Motor neuron (in vitro differentiated cells): Measurements from ENCODE around the gene KPNA3. TPM values are rescaled to one million over a fixed set of nuclear protein-coding genes. Genes with fewer than 3 reads are reported as not detected.

ENCODE experiments used
- ATAC-seq, 8 experiments: fragments of 200-7000 bp; cut with Tn5 transposase; replicated peaks in 6 of 8; 2 replicates each; pipeline ENCODE4 v1.8.0; 2021; ENCODE audit warnings: mild to moderate bottlenecking in 8 of 8, moderate library complexity in 8 of 8
- H3K27ac ChIP-seq, 2 donors: fragments of 250-450 bp; sonication (Bioruptor Pico); 2 replicates each; pipeline ENCODE4 v1.9.0; 2021; ENCODE audit warnings: antibody characterized with exemption in 2 of 2, mild to moderate bottlenecking in 2 of 2, moderate library complexity in 1 of 2
- H3K4me1 ChIP-seq, 2 donors: fragments of 250-450 bp; sonication (Bioruptor Pico); replicated peaks in 1 of 2; 2 replicates each; pipeline ENCODE4 v1.6.1; 2021; ENCODE audit warnings: antibody characterized with exemption in 2 of 2, mild to moderate bottlenecking in 2 of 2, moderate library complexity in 1 of 2
- H3K4me3 ChIP-seq, 5 donors: fragments of 250-450 bp; sonication (Bioruptor Pico); 2 replicates each; pipeline ENCODE4 v1.9.0; 2021; ENCODE audit warnings: antibody characterized with exemption in 5 of 5, mild to moderate bottlenecking in 5 of 5, moderate library complexity in 4 of 5
- WGBS, 10 experiments: fragments of 450-650 bp; shearing (Covaris generic); methylation state at CpG; one replicate each; pipeline ENCODE4 v1.0.0; 2022; 5-methylcytosine and 5-hydroxymethylcytosine counted together
- in situ Hi-C, 9 experiments: fragments of 400-800 bp; cut with MboI; loops; one replicate each; pipeline ENCODE4 v1.15.0; 2021; ENCODE audit warnings: low sequenced_read_pairs in 9 of 9, low pct_unique_long_range_greater_than_20kb in 2 of 9; ENCODE audit not compliant: unreplicated experiment in 9 of 9
- total RNA-seq, 8 experiments: library from RNA; unstranded; fragments of 300-600 nt; gene quantifications; 2 replicates each; pipeline versions ENCODE4 v1.2.3 to v1.2.4, GENCODE V29; 2022

Gene KPNA3
- total RNA-seq, 8 experiments from 2014 or later, result 17.7 to 39.8 (median 33.6) TPM

DNA sequence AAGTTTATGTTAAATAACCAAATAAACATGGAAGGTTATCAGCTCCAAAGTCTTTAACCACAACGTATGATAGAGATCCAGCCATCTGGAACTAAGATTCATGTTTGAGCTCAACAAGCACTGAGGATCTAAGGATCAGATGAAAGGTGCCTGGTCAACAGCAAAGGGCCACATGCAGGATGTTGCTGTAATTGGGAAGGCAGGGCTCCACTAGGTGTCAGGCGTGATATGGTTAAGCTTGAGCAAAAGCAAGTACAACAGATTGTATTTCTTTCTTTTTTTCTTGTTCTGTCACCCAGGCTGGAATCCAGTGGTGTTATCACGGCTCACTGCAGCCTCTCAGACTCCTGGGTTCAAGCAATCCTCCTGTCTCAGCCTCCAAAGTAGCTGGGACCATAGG is 113.2 kb downstream of the KPNA3 start:
- WGBS, 10 experiments, result 67 to 100% (median 89%) methylated on average over 1 to 3 of the region's 3 CpGs
- Histone ChIP-seq H3K4me1 (peaks cover 4 to 6% of the 10 kb centered on the region in 2 donors), H3K27ac (no peak overlapping the region), H3K4me3 (no peak overlapping the region)
- in situ Hi-C loops, result loop anchor here in 1 of 9 experiments (10.0 kb wide), 1 partner anchor 166 kb away; no protein-coding TSS in a partner anchor
- no peak for ATAC-seq

DNA sequence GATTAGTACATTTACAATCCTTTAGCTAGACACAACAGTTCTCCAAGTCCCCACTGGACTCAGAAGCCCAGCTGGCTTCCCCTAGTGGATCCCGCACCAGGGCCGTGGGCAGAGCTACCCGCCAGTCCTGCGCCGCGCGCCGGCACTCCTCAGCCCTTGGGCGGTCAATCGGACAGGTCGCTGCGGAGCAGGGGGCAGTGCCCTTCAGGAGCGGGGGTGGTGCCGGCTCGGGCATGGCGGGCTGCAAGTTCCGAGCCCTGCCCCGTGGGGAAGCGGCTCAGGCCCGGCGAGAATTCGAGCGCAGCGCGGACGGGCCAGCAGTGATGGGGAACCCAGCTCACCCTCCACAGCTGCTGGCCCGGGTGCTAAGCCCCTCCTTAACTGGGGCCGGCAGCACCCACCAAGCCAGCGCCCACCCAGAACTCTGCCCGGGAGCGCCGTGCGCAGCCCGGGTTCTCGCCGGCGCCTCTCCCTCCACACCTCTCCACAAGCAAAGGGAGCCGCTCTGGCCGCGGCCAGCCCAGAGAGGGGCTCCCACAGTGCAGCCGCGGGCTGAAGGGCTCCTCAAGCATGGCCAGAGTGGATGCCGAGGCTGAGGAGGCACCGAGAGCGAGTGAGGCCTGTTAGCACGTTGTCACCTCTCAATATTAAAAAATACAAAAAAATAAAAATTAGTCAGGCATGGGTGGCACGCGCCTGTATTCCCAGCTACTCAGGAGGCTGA is 114.1 kb downstream of the KPNA3 start:
- Histone ChIP-seq H3K4me1 (peaks cover 4 to 6% of the 10 kb centered on the region in 2 donors), H3K4me3 (no peak overlapping the region), H3K27ac (no peak overlapping the region)
- 93 to 100% (median 100%) methylated on average over 2 to 15 of the region's 48 CpGs; no CpG with 5 or more reads in 7 of the 10 experiments for WGBS, 10 experiments
- in situ Hi-C loops, result loop anchor here in 1 of 9 experiments (10.0 kb wide), 1 partner anchor 166 kb away; no protein-coding TSS in a partner anchor
- ATAC-seq, result no peak

DNA sequence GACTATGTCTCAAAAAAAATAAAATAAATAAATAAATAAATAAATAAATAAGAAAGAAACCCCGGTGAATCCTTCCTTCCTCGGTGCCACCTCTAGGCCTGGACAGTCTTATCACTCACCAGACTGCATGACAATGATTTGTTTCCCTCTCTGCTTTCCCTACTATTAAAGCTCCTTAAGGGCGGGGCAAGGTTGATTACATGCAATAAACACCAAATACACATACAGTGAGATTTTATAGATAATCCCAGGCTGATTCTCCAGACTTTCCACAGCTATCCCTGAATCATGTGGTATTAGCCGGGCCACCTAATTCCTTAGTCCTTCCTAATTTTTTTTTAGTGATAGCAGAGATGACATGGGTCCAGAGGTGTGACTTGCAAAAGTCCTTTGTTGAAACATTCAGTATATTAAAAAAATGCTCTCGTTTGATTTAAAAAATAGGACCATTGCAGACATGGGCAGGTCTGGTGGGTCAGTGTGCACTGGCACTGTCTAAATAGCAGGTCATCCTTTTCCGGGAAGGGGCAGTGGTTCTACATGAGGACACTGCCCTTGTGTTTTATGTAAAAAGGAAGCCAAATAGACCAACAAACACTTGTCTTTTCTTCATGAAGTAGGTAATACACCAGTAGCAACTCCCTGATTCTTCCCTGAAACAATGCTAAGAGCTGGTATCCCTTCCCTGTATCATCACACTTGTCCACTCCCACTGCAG is 115.7 kb downstream of the KPNA3 start:
- 80 to 97% (median 90%) methylated on average over 2 to 5 of the region's 6 CpGs; no CpG with 5 or more reads in 5 of the 10 experiments for WGBS, 10 experiments
- H3K4me3 ChIP-seq, result no peak overlapping the region
- in situ Hi-C loops, result loop anchor here in 1 of 9 experiments (10.0 kb wide), 1 partner anchor 168 kb away; no protein-coding TSS in a partner anchor
- H3K4me1 ChIP-seq, result peaks cover 4 to 5% of the 10 kb centered on the region in 2 donors
- ATAC-seq, result no peak
- no peak overlapping the region for H3K27ac ChIP-seq

DNA sequence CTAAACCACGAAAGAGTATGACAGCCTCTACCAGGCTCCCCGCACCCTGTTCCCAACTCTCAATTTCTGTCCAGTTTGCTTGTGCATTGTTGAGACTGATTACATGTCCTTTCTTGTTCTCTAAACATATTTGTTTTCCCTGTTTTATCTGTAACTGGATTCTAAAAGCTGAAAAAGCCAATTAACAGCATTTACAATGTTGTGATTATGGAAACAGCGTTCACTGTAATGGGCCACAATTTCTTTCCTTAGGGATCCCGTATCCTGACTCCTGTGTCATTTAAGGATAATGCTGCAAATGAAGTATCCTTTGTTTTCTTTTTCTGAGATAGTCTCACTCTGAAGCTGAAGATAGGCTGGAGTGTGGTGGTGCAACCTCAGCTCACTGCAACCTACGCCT is 121.7 kb downstream of the KPNA3 start:
- ATAC-seq, result peak in 1 of 8 experiments; percentile 17
- in situ Hi-C loops, result loop anchor here in 4 of 9 experiments (10.0 to 25.0 kb wide), 2 partner anchors 166 to 174 kb away; no protein-coding TSS in a partner anchor

DNA sequence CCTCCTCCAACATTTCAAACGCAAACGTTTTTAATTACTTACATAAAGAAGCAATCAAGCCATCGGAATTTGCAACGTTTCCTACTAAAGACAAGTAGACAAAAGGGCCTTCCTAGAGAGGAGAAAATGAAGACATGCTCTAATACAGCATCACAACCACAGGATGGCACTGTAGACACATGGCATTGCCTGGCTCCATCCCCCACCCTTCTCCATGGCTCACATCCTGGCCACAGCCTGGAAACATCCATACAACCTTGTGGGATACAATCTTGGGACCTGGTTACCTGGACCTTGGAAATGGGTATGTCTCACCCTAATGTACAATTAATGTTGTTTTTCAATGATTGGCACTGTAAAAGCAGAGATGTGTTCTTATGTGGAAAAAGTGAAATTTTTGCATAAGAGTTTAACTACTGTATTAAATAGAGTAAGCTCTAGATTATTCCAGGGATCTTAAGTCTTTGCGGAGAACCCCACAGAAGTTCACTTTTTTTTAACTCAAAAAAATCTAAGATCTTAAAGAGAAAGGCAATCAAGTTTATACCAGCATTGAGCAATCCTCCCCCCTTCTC is 122.7 kb downstream of the KPNA3 start:
- WGBS, 10 experiments, result 23 to 80% (median 61%) methylated on average over 1 to 5 of the region's 5 CpGs; no CpG with 5 or more reads in 1 of the 10 experiments
- H3K4me3 ChIP-seq, result no peak overlapping the region
- H3K27ac ChIP-seq, result no peak overlapping the region
- in situ Hi-C loops, result loop anchor here in 4 of 9 experiments (10.0 to 25.0 kb wide), 2 partner anchors 167 to 175 kb away; no protein-coding TSS in a partner anchor
- ATAC-seq, result peak; percentile 83 to 100 (median 99)
- H3K4me1 ChIP-seq, result peaks cover 0 to 11% of the 10 kb centered on the region in 2 donors

More for the DNA sequence above, 121.7 kb downstream of the KPNA3 start:
- H3K4me1 ChIP-seq, result peaks cover 0 to 11% of the 10 kb centered on the region in 2 donors
- no peak overlapping the region for H3K27ac ChIP-seq
- H3K4me3 ChIP-seq, result no peak overlapping the region
- WGBS, 10 experiments, result 80 to 100% (median 94%) methylated on average over 1 to 5 of the region's 5 CpGs

DNA sequence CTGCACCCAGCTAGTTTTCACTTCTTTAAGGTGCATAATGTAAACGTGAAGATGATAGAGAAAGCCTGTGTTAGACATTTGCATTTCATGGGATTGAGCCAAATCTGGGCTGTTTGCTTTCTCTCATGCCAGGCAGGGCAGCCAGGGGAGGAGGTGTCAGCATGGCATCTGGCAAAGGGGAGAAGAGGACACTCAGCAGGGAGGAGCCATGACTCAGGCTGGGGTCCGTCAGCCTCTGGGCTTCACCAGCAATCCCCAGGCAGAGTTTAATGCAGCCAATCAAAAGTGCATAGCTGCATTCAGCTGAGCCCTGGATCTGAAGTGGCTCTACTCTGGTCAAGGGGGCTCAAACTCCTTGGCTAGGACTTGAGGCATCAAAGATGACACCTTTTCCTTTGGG is 124.7 kb downstream of the KPNA3 start:
- in situ Hi-C loops, result loop anchor here in 3 of 9 experiments (25.0 kb wide), 1 partner anchor 170 kb away; no protein-coding TSS in a partner anchor
- Histone ChIP-seq H3K27ac (no peak overlapping the region), H3K4me1 (peaks cover 0 to 11% of the 10 kb centered on the region in 2 donors), H3K4me3 (no peak overlapping the region)
- WGBS, 10 experiments, result 33 to 100% (median 83%) methylated on average over 1 to 2 of the region's 2 CpGs; no CpG with 5 or more reads in 5 of the 10 experiments
- ATAC-seq, result peak in 2 of 8 experiments; percentile 47 to 66

DNA sequence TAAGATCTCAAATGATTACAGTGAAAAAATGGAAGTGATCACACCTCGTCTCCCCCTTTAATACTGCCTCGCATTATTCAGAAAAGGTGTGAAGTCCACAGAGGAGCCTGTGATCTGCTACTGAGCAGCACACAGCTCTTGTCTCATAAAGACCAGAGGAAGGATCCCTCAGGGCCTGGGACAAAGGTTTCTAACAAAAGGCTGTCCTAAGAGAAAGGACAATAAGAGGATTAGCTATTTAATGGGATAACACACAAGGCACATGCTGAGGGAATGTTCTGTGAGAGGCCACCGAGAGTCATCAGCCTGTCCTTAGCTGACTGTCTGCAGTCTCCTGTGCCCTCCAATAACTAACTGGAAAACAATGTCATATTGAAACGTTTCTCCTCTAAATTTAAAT is 127.9 kb downstream of the KPNA3 start:
- no peaks in the 10 kb centered on the region for H3K4me1 ChIP-seq
- in situ Hi-C loops, result loop anchor here in 3 of 9 experiments (25.0 kb wide), 1 partner anchor 173 kb away; no protein-coding TSS in a partner anchor
- 20 to 95% (median 79%) methylated on average over 1 to 4 of the region's 4 CpGs for WGBS, 10 experiments
- H3K4me3 ChIP-seq, result no peak overlapping the region
- no peak overlapping the region for H3K27ac ChIP-seq
- no peak for ATAC-seq

DNA sequence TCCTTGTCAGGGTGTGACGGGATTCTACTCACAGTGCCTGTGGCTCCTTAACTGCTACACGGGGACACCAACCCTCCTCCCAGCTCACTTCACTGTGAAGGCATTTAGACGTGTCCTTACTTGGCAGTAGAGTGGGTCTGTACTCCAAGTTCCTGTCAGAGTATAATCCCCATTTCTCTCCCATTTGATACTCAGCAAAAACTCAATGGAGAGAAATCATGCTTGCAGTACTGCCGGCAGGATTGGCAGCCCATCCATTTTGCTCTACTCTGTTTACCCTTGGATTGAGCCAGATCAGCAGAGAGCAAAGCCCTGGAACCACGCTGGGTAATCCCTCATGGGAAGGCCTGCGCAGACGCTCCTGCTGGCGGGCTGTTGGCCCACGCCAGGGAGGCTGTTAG is 135.2 kb downstream of the KPNA3 start:
- Histone ChIP-seq H3K4me3 (no peak overlapping the region), H3K27ac (no peak overlapping the region), H3K4me1 (peaks cover 0 to 3% of the 10 kb centered on the region in 2 donors)
- 60 to 100% (median 93%) methylated on average over 1 to 6 of the region's 9 CpGs; no CpG with 5 or more reads in 3 of the 10 experiments for WGBS, 10 experiments
- in situ Hi-C loops, result loop anchor here in 3 of 9 experiments (25.0 kb wide), 1 partner anchor 180 kb away; no protein-coding TSS in a partner anchor
- ATAC-seq, result no peak

DNA sequence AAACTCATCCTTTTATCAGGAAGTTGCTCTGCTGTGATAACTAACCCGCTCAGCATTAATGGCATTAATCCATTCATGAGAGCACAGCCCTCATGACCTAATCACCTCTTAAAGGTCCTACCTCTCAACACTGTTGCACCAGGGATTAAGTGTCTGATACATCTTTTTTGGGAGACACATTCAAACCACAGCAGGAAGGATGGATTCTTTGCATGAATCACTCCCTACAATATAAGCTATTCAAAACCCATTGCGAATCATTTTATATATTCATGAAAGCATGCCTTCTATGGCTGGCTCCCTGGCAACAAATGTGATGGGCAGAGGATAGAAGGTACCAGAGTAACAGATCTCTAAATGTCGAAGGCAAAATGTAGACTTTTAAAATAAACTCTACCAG is 136.6 kb downstream of the KPNA3 start:
- Histone ChIP-seq H3K4me1 (peaks cover 0 to 3% of the 10 kb centered on the region in 2 donors), H3K4me3 (no peak overlapping the region), H3K27ac (no peak overlapping the region)
- in situ Hi-C loops, result loop anchor here in 3 of 9 experiments (25.0 kb wide), 1 partner anchor 181 kb away; no protein-coding TSS in a partner anchor
- WGBS, 10 experiments, result 48 to 100% (median 89%) methylated on average over 1 to 3 of the region's 3 CpGs; no CpG with 5 or more reads in 2 of the 10 experiments
- no peak for ATAC-seq

DNA sequence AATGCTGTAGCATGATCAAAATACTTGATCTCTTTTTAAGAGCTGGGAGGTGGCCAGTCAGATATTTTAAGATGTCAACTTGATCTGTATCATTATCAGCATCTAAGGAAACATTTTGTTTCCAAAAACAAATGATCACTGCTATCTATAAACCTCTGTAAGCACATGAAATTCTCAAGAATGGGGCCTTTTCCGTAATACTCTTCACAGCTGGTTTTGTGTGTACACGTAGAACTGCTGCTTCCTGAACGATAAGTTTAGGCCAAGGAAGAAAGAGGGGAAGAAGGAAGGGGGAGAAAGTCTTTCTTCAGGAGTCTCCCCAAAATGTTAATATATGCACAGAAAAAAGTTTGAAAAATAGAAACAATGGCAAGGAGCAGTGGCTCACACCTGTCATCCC is 138.5 kb downstream of the KPNA3 start:
- in situ Hi-C loops, result loop anchor here in 3 of 9 experiments (25.0 kb wide), 1 partner anchor 183 kb away; no protein-coding TSS in a partner anchor
- 70 to 100% (median 100%) methylated on average over 1 to 3 of the region's 3 CpGs; no CpG with 5 or more reads in 2 of the 10 experiments for WGBS, 10 experiments
- Histone ChIP-seq H3K4me1 (peaks cover 0 to 3% of the 10 kb centered on the region in 2 donors), H3K4me3 (no peak overlapping the region), H3K27ac (no peak overlapping the region)
- no peak for ATAC-seq

DNA sequence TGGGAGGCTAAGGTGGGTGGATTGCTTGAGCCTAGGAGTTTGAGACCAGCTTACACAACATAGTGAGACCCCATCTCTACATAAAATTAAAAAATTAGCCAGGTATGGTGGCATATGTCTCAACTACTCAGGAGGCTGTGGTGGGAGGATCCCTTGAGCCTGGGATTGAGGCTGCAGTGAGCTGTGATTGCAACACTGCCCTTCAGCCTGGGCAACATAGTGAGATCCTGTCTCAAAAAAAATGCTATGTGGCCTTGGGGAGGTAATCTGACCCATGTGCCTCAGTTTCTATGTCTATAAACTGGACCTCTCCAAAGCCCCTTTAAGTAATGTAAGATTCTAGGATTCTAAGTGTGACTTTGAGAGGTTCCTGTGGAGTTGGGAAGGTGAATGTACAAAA is 139.0 kb downstream of the KPNA3 start:
- in situ Hi-C loops, result loop anchor here in 3 of 9 experiments (25.0 kb wide), 1 partner anchor 184 kb away; no protein-coding TSS in a partner anchor
- peaks cover 0 to 3% of the 10 kb centered on the region in 2 donors for H3K4me1 ChIP-seq
- no peak overlapping the region for H3K27ac ChIP-seq
- ATAC-seq, result no peak
- no peak overlapping the region for H3K4me3 ChIP-seq
